K562 (cell line): ENCODE results near the gene PRDM11. TPM values are rescaled to one million over a fixed set of nuclear protein-coding genes. Genes with fewer than 3 reads are reported as not detected.

Experiments
- ADNP ChIP-seq: fragments of 200-800 bp; sonication (Bioruptor generic); IDR thresholded peaks from 2 replicates; pipeline ENCODE4 v1.6.1; 2016; ENCODE audit warnings: missing genetic modification characterization, missing compliant biosample characterization
- BCL6 ChIP-seq: fragments of 250-450 bp; sonication (Bioruptor Pico); IDR thresholded peaks from 2 replicates; pipeline ENCODE4 v1.4.0; 2020
- BCOR ChIP-seq: fragments of 450-650 bp; IDR thresholded peaks from 2 replicates; pipeline ENCODE4 v1.6.1; 2016
- BRD4 ChIP-seq: fragments of 200-600 bp; sonication (generic); IDR thresholded peaks from 2 replicates; pipeline ENCODE4 v1.6.1; 2017; ENCODE audit warnings: inconsistent platforms
- BRF2 ChIP-seq: IDR thresholded peaks from 3 replicates; pipeline ENCODE4 v1.6.1; 2011; ENCODE audit warnings: borderline replicate concordance, mild to moderate bottlenecking; ENCODE audit not compliant: insufficient read length, insufficient read depth
- CHD4 ChIP-seq: fragments of 200-600 bp; sonication (generic); IDR thresholded peaks from 3 replicates; pipeline ENCODE4 v1.6.1; 2012; ENCODE audit warnings: low read depth, mild to moderate bottlenecking, mixed read lengths, low read length, inconsistent platforms; ENCODE audit not compliant: insufficient read depth, insufficient replicate concordance, poor library complexity, severe bottlenecking
- CSDE1 ChIP-seq, 2 experiments: fragments of 450-650 bp; IDR thresholded peaks; 2 replicates each; pipeline ENCODE4 v1.6.1; 2016; ENCODE audit warnings: mild to moderate bottlenecking in 1 of 2
- FOXK1 ChIP-seq: sonication (generic); formaldehyde crosslinking; IDR thresholded peaks from 2 replicates; pipeline ENCODE4 v1.8.0; 2022; ENCODE audit warnings: missing genetic modification reagents, mild to moderate bottlenecking, borderline replicate concordance
- JUNB ChIP-seq: fragments of 450-650 bp; formaldehyde crosslinking; conservative IDR thresholded peaks from 2 replicates; pipeline ENCODE4 v1.4.0; 2020; ENCODE audit warnings: mild to moderate bottlenecking
- KAT2B ChIP-seq: IDR thresholded peaks from one replicate; pipeline ENCODE4 v1.6.1; 2012; ENCODE audit warnings: low read depth, mild to moderate bottlenecking, control low read depth, inconsistent platforms, low read length, moderate library complexity
- MAX ChIP-seq: sonication (generic); formaldehyde crosslinking; IDR thresholded peaks from 2 replicates; pipeline ENCODE4 v1.9.0; 2022; ENCODE audit warnings: mild to moderate bottlenecking, missing genetic modification reagents
- SNRNP70 ChIP-seq: fragments of 200-400 bp; formaldehyde crosslinking; optimal IDR thresholded peaks from 2 replicates; pipeline ENCODE3; 2017; ENCODE audit warnings: low read depth, low read length
- STAT5A ChIP-seq: IDR thresholded peaks from 2 replicates; pipeline ENCODE4 v1.6.1; 2012; ENCODE audit warnings: low read length, inconsistent platforms, borderline replicate concordance
- TAF15 ChIP-seq: fragments of 200-400 bp; formaldehyde crosslinking; IDR thresholded peaks from 2 replicates; pipeline ENCODE4 v1.6.1; 2017; ENCODE audit warnings: mild to moderate bottlenecking, low read depth, low read length, moderate library complexity
- TAF7 ChIP-seq: fragments of 450-650 bp; IDR thresholded peaks from 2 replicates; pipeline ENCODE4 v1.6.1; 2016; ENCODE audit warnings: missing genetic modification characterization, missing compliant biosample characterization
- TFAM ChIP-seq: fragments of 250-450 bp; sonication (Bioruptor Pico); conservative IDR thresholded peaks from 2 replicates; pipeline ENCODE4 v1.5.0; 2021; ENCODE audit warnings: mild to moderate bottlenecking, moderate library complexity
- TGIF2 ChIP-seq: sonication (generic); formaldehyde crosslinking; IDR thresholded peaks from 2 replicates; pipeline ENCODE4 v1.8.1; 2022; ENCODE audit warnings: mild to moderate bottlenecking, missing genetic modification reagents, moderate library complexity
- ZBTB9 ChIP-seq: fragments of 450-650 bp; formaldehyde crosslinking; IDR thresholded peaks from 2 replicates; pipeline ENCODE4 v1.4.0; 2020; ENCODE audit warnings: mild to moderate bottlenecking, moderate library complexity
- ZC3H11A ChIP-seq: IDR thresholded peaks from 2 replicates; pipeline ENCODE4 v1.6.1; 2012; ENCODE audit warnings: low read depth, low read length, improper control_type of control experiment
- ZNF23 ChIP-seq: fragments of 250-450 bp; sonication (Bioruptor Pico); IDR thresholded peaks from 2 replicates; pipeline ENCODE4 v1.4.0; 2020; ENCODE audit warnings: mild to moderate bottlenecking
- ZNF263 ChIP-seq: sonication (generic); formaldehyde crosslinking; IDR thresholded peaks from 2 replicates; pipeline ENCODE4 v1.8.0; 2022; ENCODE audit warnings: mild to moderate bottlenecking, missing genetic modification reagents, borderline replicate concordance
- ZNF507 ChIP-seq: conservative IDR thresholded peaks from 2 replicates; pipeline ENCODE4 v1.6.1; 2017; ENCODE audit warnings: missing genetic modification characterization, missing compliant biosample characterization
- ZNF76 ChIP-seq: fragments of 250-450 bp; sonication (Bioruptor Pico); IDR thresholded peaks from 2 replicates; pipeline ENCODE4 v1.4.0; 2020; ENCODE audit warnings: mild to moderate bottlenecking, moderate library complexity, borderline replicate concordance
- polyA plus RNA-seq, 8 experiments: library from polyadenylated mRNA; depleted of rRNA in 4 of 8; stranded (reverse) in 5 of 8; unstranded in 3 of 8; fragments of >200 nt; fragmentation: Nextera tagmentation in 2 of 8; fragmentation: Illumina TruSeq in 1 of 8; extraction: Ambion mirVana in 2 of 8; extraction: Trizol in 1 of 8; gene quantifications; 2 replicates each; pipeline versions ENCODE4 v1.2.1 to v1.2.3, GENCODE V29; 2011 to 2014; ENCODE audit warnings: inconsistent platforms in 1 of 8, missing spikeins in 1 of 8
- total RNA-seq, 7 experiments: library from RNA; depleted of rRNA in 6 of 7; stranded (reverse); fragments of >200 nt in 6 of 7; fragmentation: Illumina TruSeq in 2 of 7; extraction: Trizol in 2 of 7; gene quantifications; 2 replicates each; pipeline versions ENCODE4 v1.2.1 to v1.2.3, GENCODE V29; 2011 to 2021; ENCODE audit warnings: low replicate concordance in 1 of 7
- TF ChIP-seq, protein P1 (sequence below): sonication (generic); formaldehyde crosslinking; IDR thresholded peaks from 2 replicates; pipeline ENCODE4 v1.8.0; 2022; ENCODE audit warnings: missing genetic modification reagents, mild to moderate bottlenecking, moderate library complexity, borderline replicate concordance

PRDM11 gene
- total and polyA plus RNA-seq, 9 of the 15 experiments (the other 6 are each of a cell fraction or from before 2014, with no cell fraction given) = 0.01 to 1.1 (median 0.29) TPM

GRCh38 chr11:45185228-45185729 is 38.8 kb downstream of the PRDM11 start (continued):
- TF ChIP-seq CHD4 (no peak), TFAM (CRISPR knock-in tag) (no peak), KAT2B (no peak), BCOR (peak; percentile 92), TAF7 (tag) (no peak), MAX (CRISPR knock-in tag) (no peak), SNRNP70 (no peak), TGIF2 (no peak), ZBTB9 (CRISPR knock-in tag) (peak; percentile 45; the same call in 1 of the 2 replicates), ADNP (no peak), TAF15 (no peak), STAT5A (peak; percentile 97), ZNF263 (no peak), BRF2 (no peak), ZNF507 (tag) (no peak), BRD4 (no peak), BCL6 (peak; percentile 93; the same call in 1 of the 2 replicates), ZNF76 (CRISPR knock-in tag) (no peak), JUNB (CRISPR knock-in tag) (no peak), CSDE1 (IDR thresholded peaks at IDR 0.05) (no peak), ZNF23 (CRISPR knock-in tag) (no peak), ZC3H11A (no peak), FOXK1 (CRISPR knock-in tag) (no peak)
- TF ChIP-seq, protein P1, sequence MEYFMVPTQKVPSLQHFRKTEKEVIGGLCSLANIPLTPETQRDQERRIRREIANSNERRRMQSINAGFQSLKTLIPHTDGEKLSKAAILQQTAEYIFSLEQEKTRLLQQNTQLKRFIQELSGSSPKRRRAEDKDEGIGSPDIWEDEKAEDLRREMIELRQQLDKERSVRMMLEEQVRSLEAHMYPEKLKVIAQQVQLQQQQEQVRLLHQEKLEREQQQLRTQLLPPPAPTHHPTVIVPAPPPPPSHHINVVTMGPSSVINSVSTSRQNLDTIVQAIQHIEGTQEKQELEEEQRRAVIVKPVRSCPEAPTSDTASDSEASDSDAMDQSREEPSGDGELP = no peak
